HFF-Myc (cell line): Measurements from ENCODE around the gene MAGOH.

Experiments
- DNase-seq: peaks from one replicate; pipeline ENCODE4 v3.0.0-alpha.2; 2011; ENCODE audit warnings: low read depth; ENCODE audit errors: extremely low read depth
- H3K4me3 ChIP-seq: replicated peaks from 2 replicates; pipeline ENCODE4 v1.5.1; 2011; ENCODE audit warnings: low read depth, mild to moderate bottlenecking, control low read depth, low read length
- CTCF ChIP-seq: IDR thresholded peaks from 2 replicates; pipeline ENCODE4 v1.5.1; 2012; ENCODE audit warnings: mild to moderate bottlenecking, low read depth, low read length, control low read depth; ENCODE audit errors: missing control alignments

MAGOH gene

DNA sequence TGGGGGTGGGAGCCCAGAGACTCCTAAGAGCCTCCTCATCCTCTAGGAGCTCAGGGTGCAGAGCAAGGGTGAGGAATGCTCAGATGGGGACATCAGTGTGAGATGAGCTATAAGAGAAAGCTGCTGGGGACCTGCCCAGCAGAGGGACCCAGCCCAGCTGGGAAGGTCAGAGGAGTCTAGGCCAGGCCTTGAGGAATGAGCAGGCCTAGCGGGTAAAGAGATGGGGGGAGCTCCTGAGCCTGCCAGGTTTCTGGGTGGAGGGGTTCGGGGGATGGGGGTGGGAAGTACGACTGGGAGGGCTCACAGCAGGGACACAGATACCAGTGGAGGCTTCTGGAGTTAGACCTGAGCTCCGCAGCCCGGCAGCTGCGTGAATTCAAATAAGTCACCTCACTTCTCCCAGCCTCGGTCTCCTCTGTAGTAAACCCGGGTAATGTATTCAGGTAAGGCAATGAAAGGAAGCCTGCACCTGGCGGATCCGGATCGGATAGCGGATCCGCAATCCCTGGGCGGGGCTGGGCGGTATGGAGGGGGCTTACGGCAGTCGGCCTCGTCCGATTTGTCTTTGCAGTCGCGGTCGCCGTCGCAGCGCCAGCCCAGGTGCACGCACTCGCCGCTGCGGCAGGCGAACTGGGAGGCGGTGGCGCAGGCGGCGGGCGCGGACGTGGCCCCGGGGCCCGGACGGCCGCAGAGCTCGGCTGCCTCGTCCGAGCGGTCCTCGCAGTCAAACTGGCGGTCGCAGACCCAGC is 38.0 kb upstream of the MAGOH start:
- DNase-seq: no peak
- no peak overlapping the region for H3K4me3 ChIP-seq
- TF ChIP-seq CTCF: no peak

- no peak for DNase-seq
- no peak for TF ChIP-seq CTCF
Measured at GRCh38 chr1:53275566-53275965, 37.2 kb upstream of the MAGOH start.

DNA sequence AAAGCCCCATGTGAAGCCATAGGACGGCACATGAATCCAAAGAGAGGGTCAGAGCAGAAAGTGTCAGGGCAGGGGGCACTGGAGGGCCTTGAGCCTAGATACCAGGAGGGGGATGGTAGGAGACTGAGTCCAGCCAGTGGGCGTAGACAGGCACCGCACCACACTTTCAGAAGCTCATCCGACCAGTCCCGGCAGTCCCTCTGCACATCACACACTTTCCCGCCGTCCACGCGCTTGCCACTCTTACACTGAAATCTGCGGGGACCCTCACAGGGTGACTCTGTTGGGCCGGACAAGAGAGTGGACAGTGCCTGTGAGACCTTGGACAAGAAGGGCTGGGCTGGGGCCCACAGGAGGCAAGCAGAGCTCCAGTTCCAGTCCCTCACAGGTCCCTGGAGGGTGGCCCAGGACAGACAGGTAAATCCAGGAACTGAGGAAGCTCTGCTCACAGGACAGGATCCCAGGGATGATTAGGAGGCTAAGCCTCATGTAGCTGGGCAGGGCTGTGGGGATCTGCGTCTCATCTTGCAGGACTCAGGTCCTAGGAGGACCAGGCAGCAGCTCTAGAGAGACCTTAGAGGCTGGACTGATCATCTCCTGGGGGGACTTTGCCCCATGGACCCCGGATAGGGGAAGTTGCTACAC is 36.3 kb upstream of the MAGOH start:
- no peak for DNase-seq
- TF ChIP-seq CTCF: no peak
- H3K4me3 ChIP-seq: no peak overlapping the region

More at GRCh38 chr1:53275566-53275965, 37.2 kb upstream of the MAGOH start:
- H3K4me3 ChIP-seq: no peak overlapping the region

DNA sequence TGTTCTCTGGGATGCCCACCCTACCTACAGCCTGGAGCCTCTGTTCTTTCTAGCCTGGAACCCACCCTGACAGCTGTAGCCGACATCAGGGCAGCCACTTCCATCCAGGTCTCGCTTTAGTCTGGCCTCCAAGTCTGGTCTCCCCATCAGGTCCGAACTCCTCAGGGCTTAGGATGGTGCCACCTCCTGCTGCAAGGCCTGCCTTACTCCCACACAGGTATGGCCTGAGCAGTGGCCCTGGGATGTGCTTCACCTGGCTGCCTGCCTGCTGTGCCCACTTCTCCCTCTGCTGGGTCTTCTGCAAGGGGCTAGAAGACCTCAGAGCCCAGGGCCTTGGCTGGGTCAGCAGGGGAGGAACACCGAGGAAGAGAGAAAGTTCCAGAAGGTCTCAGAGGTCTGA is 35.7 kb upstream of the MAGOH start:
- no peak for DNase-seq
- TF ChIP-seq CTCF: no peak

DNA sequence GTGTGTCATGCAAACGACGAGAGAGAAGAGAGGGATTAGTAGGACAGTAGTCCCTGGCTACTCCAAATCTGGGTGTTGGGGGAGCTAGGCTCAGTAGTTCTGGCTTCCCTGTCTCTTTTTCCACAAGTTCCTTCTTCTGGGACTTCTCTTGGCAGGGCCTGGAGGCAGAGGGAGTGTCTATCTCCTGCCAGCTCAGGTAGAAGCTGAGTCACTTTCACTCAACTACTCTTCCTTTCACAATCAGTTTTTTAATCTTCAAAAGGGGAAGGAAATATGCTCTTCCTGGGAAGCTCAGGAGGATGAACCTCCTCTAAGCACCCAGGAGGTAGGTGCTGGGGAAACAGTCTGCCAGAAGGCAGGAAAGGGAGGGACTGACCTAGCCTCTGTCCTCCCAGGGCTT is 35.2 kb upstream of the MAGOH start:
- no peak for TF ChIP-seq CTCF
- no peak overlapping the region for H3K4me3 ChIP-seq
- DNase-seq: no peak

More for the DNA sequence above, 35.7 kb upstream of the MAGOH start:
- no peak overlapping the region for H3K4me3 ChIP-seq

DNA sequence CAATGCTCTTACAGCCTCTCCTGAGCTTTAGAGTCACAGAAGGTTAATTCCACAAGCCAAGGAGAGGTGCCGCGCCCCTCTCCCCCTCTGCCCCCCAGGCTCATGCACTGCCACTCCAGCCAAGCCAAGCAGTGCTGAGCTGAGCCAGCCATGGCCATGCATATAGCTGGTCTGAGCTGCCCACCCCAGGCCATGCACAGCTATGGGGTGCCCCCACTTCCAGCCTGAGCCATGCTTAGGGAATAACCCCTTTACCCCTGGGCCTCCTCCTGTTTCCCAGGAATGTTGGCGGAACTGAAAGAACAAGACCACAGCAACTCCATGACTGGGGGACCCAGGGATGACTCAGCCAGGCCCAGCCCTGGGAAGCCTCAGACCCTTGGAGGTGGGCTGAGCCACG is 34.0 kb upstream of the MAGOH start:
- TF ChIP-seq CTCF: no peak
- no peak for DNase-seq
- no peak overlapping the region for H3K4me3 ChIP-seq
